WTC11 (cell line): Measurements from ENCODE around the gene DNAJC5G. TPM values are rescaled to one million over a fixed set of nuclear protein-coding genes. Genes with fewer than 3 reads are reported as not detected.

Experiments used
- ATAC-seq: fragments of 200-7000 bp; cut with Tn5 transposase; 2 replicates; pipeline ENCODE4 v1.10.0; 2021; ENCODE audit warnings: mild to moderate bottlenecking, moderate library complexity
- CTCF ChIA-PET: fragments of 300-600 bp; sonication (Branson Sonifier 250); formaldehyde crosslinking; loops from one replicate; lab custom pipeline; 2021; ENCODE audit warnings: antibody characterized with exemption; lab: Charles Lee
- POLR2A ChIA-PET: fragments of 350-600 bp; sonication (Branson Sonifier 250); formaldehyde crosslinking; loops from one replicate; lab custom pipeline; 2021; ENCODE audit warnings: antibody characterized with exemption; lab: Charles Lee
- DNase-seq: peaks from one replicate; pipeline ENCODE4 v3.0.0; 2021; ENCODE audit warnings: low spot score
- H3K27ac Mint-ChIP-seq: 2 replicates; pipeline ENCODE4 v1.8.0; 2021; ENCODE audit warnings: mixed read lengths
- H3K27me3 Mint-ChIP-seq: 2 replicates; pipeline ENCODE4 v1.8.0; 2021; ENCODE audit warnings: low read depth, mild to moderate bottlenecking, moderate library complexity, mixed read lengths
- H3K36me3 Mint-ChIP-seq: 2 replicates; pipeline ENCODE4 v1.8.0; 2021; ENCODE audit warnings: mixed read lengths
- H3K4me1 Mint-ChIP-seq: 2 replicates; pipeline ENCODE4 v1.8.0; 2022; ENCODE audit warnings: mixed read lengths
- H3K4me3 Mint-ChIP-seq: 2 replicates; pipeline ENCODE4 v1.8.0; 2021; ENCODE audit warnings: mild to moderate bottlenecking, moderate library complexity, mixed read lengths
- H3K9me3 Mint-ChIP-seq: 2 replicates; pipeline ENCODE4 v1.8.0; 2021; ENCODE audit warnings: mixed read lengths
- ATF1 ChIP-seq: sonication (generic); formaldehyde crosslinking; IDR thresholded peaks from 2 replicates; pipeline ENCODE4 v1.8.1; 2023; ENCODE audit warnings: mild to moderate bottlenecking, moderate library complexity, missing genetic modification reagents
- CREM ChIP-seq: sonication (generic); formaldehyde crosslinking; IDR thresholded peaks from 2 replicates; pipeline ENCODE4 v1.8.1; 2022; ENCODE audit warnings: mild to moderate bottlenecking, missing genetic modification reagents, moderate library complexity
- E2F5 ChIP-seq: sonication (generic); formaldehyde crosslinking; IDR thresholded peaks from 2 replicates; pipeline ENCODE4 v1.8.1; 2022; ENCODE audit warnings: mild to moderate bottlenecking, moderate library complexity, missing genetic modification reagents
- ELF4 ChIP-seq: sonication (generic); formaldehyde crosslinking; IDR thresholded peaks from 2 replicates; pipeline ENCODE4 v1.8.1; 2022; ENCODE audit warnings: low read depth, mild to moderate bottlenecking, moderate library complexity, missing genetic modification reagents
- ERG ChIP-seq: fragments of 250-450 bp; sonication (Bioruptor Pico); IDR thresholded peaks from 2 replicates; pipeline ENCODE4 v1.8.0; 2021; ENCODE audit warnings: mild to moderate bottlenecking
- ETV6 ChIP-seq: sonication (generic); formaldehyde crosslinking; IDR thresholded peaks from 2 replicates; pipeline ENCODE4 v1.8.1; 2022; ENCODE audit warnings: mild to moderate bottlenecking, missing genetic modification reagents
- GRHL2 ChIP-seq: fragments of 250-450 bp; sonication (Bioruptor Pico); IDR thresholded peaks from 2 replicates; pipeline ENCODE4 v1.8.0; 2022; ENCODE audit warnings: mild to moderate bottlenecking, moderate library complexity; ENCODE audit not compliant: insufficient replicate concordance, severe bottlenecking
- JUN ChIP-seq: sonication (generic); formaldehyde crosslinking; IDR thresholded peaks from 2 replicates; pipeline ENCODE4 v1.8.0; 2023; ENCODE audit warnings: mild to moderate bottlenecking, missing genetic modification reagents
- NFATC4 ChIP-seq: fragments of 250-450 bp; sonication (Bioruptor Pico); IDR thresholded peaks from 2 replicates; pipeline ENCODE4 v1.9.0; 2021; ENCODE audit warnings: mild to moderate bottlenecking
- RELA ChIP-seq: sonication (generic); formaldehyde crosslinking; IDR thresholded peaks from 2 replicates; pipeline ENCODE4 v1.8.1; 2022; ENCODE audit warnings: missing genetic modification reagents, mild to moderate bottlenecking, borderline replicate concordance
- TEAD4 ChIP-seq: sonication (generic); formaldehyde crosslinking; IDR thresholded peaks from 2 replicates; pipeline ENCODE4 v1.8.0; 2022; ENCODE audit warnings: mild to moderate bottlenecking, missing genetic modification reagents
- USF2 ChIP-seq: sonication (generic); formaldehyde crosslinking; IDR thresholded peaks from 2 replicates; pipeline ENCODE4 v1.8.1; 2023; ENCODE audit warnings: mild to moderate bottlenecking, missing genetic modification reagents, moderate library complexity
- ZNF138 ChIP-seq: sonication (generic); formaldehyde crosslinking; conservative IDR thresholded peaks from 2 replicates; pipeline ENCODE4 v1.8.1; 2022; ENCODE audit warnings: mild to moderate bottlenecking, moderate library complexity, missing genetic modification reagents
- ZNF396 ChIP-seq: fragments of 250-450 bp; sonication (Bioruptor Pico); IDR thresholded peaks from 2 replicates; pipeline ENCODE4 v1.8.0; 2021; ENCODE audit warnings: mild to moderate bottlenecking, moderate library complexity, borderline replicate concordance
- ZNF425 ChIP-seq: fragments of 250-450 bp; sonication (Bioruptor Pico); conservative IDR thresholded peaks from 2 replicates; pipeline ENCODE4 v1.9.0; 2021; ENCODE audit warnings: mild to moderate bottlenecking
- ZNF671 ChIP-seq: fragments of 250-450 bp; sonication (Bioruptor Pico); IDR thresholded peaks from 2 replicates; pipeline ENCODE4 v1.8.0; 2021; ENCODE audit warnings: mild to moderate bottlenecking
- ZSCAN18 ChIP-seq: fragments of 250-450 bp; sonication (Bioruptor Pico); IDR thresholded peaks from 2 replicates; pipeline ENCODE4 v2.1.2; 2022; ENCODE audit warnings: mild to moderate bottlenecking, moderate library complexity
- total RNA-seq: library from RNA; stranded (reverse); gene quantifications from 3 replicates; pipeline ENCODE4 v1.2.3, GENCODE V29; 2021
- TF ChIP-seq, protein P1 (sequence below): sonication (generic); formaldehyde crosslinking; conservative IDR thresholded peaks from 2 replicates; pipeline ENCODE4 v1.8.1; 2023; ENCODE audit warnings: mild to moderate bottlenecking, low read depth, missing genetic modification reagents, moderate library complexity
- TF ChIP-seq, protein P2 (sequence below): sonication (generic); formaldehyde crosslinking; conservative IDR thresholded peaks from 2 replicates; pipeline ENCODE4 v1.8.1; 2022; ENCODE audit warnings: mild to moderate bottlenecking, missing genetic modification reagents

DNAJC5G gene
- total RNA-seq, 1 experiment from 2014 or later: 0.44 TPM

GRCh38 chr2:27241761-27242613 lies 33.2 kb upstream of the DNAJC5G start (continued):
- TF ChIP-seq ZNF425 (CRISPR knock-in tag): no peak
- no peak for TF ChIP-seq E2F5 (CRISPR knock-in tag)
- no peak for TF ChIP-seq JUN (CRISPR knock-in tag)
- no peak for TF ChIP-seq RELA (CRISPR knock-in tag)
- no peak for TF ChIP-seq ELF4 (CRISPR knock-in tag)
- TF ChIP-seq ZNF138: no peak
- no peak for TF ChIP-seq ZNF396 (CRISPR knock-in tag)

DNA sequence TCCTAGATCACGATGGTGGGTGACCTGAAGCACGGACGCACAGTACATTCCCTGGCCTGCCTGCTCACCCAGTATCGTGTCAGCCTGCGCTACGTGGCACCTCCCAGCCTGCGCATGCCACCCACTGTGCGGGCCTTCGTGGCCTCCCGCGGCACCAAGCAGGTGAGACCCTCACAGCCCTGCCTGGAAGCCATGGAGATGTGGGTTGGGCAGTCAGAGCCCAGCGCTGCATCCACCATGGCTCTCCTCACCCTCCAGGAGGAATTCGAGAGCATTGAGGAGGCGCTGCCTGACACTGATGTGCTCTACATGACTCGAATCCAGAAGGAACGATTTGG lies 32.6 kb upstream of the DNAJC5G start:
- TF ChIP-seq GRHL2 (CRISPR knock-in tag) (no peak), ETV6 (CRISPR knock-in tag) (no peak), ERG (CRISPR knock-in tag) (no peak), ZSCAN18 (CRISPR knock-in tag) (no peak)
- TF ChIP-seq, all 79 proteins: peak for 0
- no peaks in the 10 kb centered on the region for H3K4me1 Mint-ChIP-seq
- ChIA-PET POLR2A (no interaction called here), CTCF (interaction anchor here (1.2 to 1.4 kb wide), 2 partner anchors 12 to 59 kb away, joined by 3 to 4 read pairs; no protein-coding TSS in a partner anchor)
- H3K4me3 Mint-ChIP-seq: no peak overlapping the region
- H3K27ac Mint-ChIP-seq: no peak overlapping the region
- no peak for ATAC-seq
- DNase-seq: no peak
- no peaks in the 10 kb centered on the region for H3K9me3 Mint-ChIP-seq
- H3K36me3 Mint-ChIP-seq: peaks cover 66% of the 10 kb centered on the region
- H3K27me3 Mint-ChIP-seq: no peaks in the 10 kb centered on the region

GRCh38 chr2:27243391-27244130 lies 31.7 kb upstream of the DNAJC5G start:
- no peak for DNase-seq
- no peak overlapping the region for H3K27ac Mint-ChIP-seq
- ChIA-PET CTCF (interaction anchor here (1.2 to 1.4 kb wide), 2 partner anchors 13 to 58 kb away, joined by 3 to 4 read pairs; no protein-coding TSS in a partner anchor), POLR2A (no interaction called here)
- no peak overlapping the region for H3K4me3 Mint-ChIP-seq
- no peaks in the 10 kb centered on the region for H3K4me1 Mint-ChIP-seq
- no peaks in the 10 kb centered on the region; the same call in 1 of the 2 replicates for H3K27me3 Mint-ChIP-seq
- ATAC-seq: no peak
- H3K36me3 Mint-ChIP-seq: peaks cover 56% of the 10 kb centered on the region
- H3K9me3 Mint-ChIP-seq: no peaks in the 10 kb centered on the region
- no peak for TF ChIP-seq TEAD4 (CRISPR knock-in tag)
- TF ChIP-seq ATF1 (CRISPR knock-in tag): no peak
- no peak for TF ChIP-seq NFATC4 (CRISPR knock-in tag)
- no peak for TF ChIP-seq ZNF671 (CRISPR knock-in tag)
- no peak for TF ChIP-seq USF2 (CRISPR knock-in tag)
- no peak for TF ChIP-seq CREM (CRISPR knock-in tag)
- TF ChIP-seq, protein P1, sequence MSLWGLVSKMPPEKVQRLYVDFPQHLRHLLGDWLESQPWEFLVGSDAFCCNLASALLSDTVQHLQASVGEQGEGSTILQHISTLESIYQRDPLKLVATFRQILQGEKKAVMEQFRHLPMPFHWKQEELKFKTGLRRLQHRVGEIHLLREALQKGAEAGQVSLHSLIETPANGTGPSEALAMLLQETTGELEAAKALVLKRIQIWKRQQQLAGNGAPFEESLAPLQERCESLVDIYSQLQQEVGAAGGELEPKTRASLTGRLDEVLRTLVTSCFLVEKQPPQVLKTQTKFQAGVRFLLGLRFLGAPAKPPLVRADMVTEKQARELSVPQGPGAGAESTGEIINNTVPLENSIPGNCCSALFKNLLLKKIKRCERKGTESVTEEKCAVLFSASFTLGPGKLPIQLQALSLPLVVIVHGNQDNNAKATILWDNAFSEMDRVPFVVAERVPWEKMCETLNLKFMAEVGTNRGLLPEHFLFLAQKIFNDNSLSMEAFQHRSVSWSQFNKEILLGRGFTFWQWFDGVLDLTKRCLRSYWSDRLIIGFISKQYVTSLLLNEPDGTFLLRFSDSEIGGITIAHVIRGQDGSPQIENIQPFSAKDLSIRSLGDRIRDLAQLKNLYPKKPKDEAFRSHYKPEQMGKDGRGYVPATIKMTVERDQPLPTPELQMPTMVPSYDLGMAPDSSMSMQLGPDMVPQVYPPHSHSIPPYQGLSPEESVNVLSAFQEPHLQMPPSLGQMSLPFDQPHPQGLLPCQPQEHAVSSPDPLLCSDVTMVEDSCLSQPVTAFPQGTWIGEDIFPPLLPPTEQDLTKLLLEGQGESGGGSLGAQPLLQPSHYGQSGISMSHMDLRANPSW: no peak
- no peak for TF ChIP-seq ZSCAN18 (CRISPR knock-in tag)
- TF ChIP-seq, protein P2, sequence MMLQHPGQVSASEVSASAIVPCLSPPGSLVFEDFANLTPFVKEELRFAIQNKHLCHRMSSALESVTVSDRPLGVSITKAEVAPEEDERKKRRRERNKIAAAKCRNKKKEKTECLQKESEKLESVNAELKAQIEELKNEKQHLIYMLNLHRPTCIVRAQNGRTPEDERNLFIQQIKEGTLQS: no peak
